B cell (primary cell): ENCODE measurements around the gene LTA4H. TPM values are rescaled to one million over a fixed set of nuclear protein-coding genes. Genes with fewer than 3 reads are reported as not detected.

Experiments used
- ATAC-seq: fragments of 200-7000 bp; cut with Tn5 transposase; one replicate; pipeline ENCODE4 v1.10.0; 2021; ENCODE audit warnings: low read depth, mild to moderate bottlenecking, moderate number of reproducible peaks, moderate library complexity
- CTCF ChIA-PET: fragments of 350-600 bp; sonication (Branson Sonifier 250); formaldehyde crosslinking; loops from one replicate; lab custom pipeline; 2021; ENCODE audit warnings: antibody characterized with exemption, inconsistent platforms; lab: Charles Lee
- POLR2A ChIA-PET: fragments of 350-600 bp; sonication (Branson Sonifier 250); formaldehyde crosslinking; loops from one replicate; lab custom pipeline; 2021; ENCODE audit warnings: antibody characterized with exemption; lab: Charles Lee
- DNase-seq: peaks from one replicate; pipeline ENCODE4 v3.0.0; 2013
- H2AFZ ChIP-seq: 2 replicates; pipeline ENCODE4 v1.6.1; 2012; ENCODE audit warnings: mild to moderate bottlenecking, low read depth, low read length; ENCODE audit not compliant: insufficient read depth, poor library complexity, severe bottlenecking
- H3K27ac ChIP-seq, 2 donors: 1 replicate in 1 of 2; 2 replicates in 1 of 2; pipeline ENCODE4 v1.5.1; 2012 to 2013; ENCODE audit warnings: low read length in 2 of 2, mild to moderate bottlenecking in 2 of 2, moderate library complexity in 1 of 2
- H3K27me3 ChIP-seq, 4 experiments: fragments of 200-600 bp in 1 of 4; sonication (generic) in 1 of 4; replicated peaks in 1 of 4; 1 replicate in 2 of 4; 2 replicates in 2 of 4; pipeline versions ENCODE4 v1.6.1 to v1.7.0; 2013 to 2016; ENCODE audit warnings: low read length in 3 of 4, mild to moderate bottlenecking in 2 of 4, mixed read lengths in 1 of 4, moderate library complexity in 1 of 4; ENCODE audit not compliant: insufficient read depth in 4 of 4, control insufficient read depth in 3 of 4; ENCODE audit errors: control extremely low read depth in 1 of 4
- H3K36me3 ChIP-seq, 2 experiments: replicated peaks in 1 of 2; 1 replicate in 1 of 2; 2 replicates in 1 of 2; pipeline versions ENCODE4 v1.6.1 to v1.7.1; 2013; ENCODE audit warnings: low read length in 1 of 2; ENCODE audit not compliant: insufficient read depth in 2 of 2, control insufficient read depth in 1 of 2; ENCODE audit errors: control extremely low read depth in 1 of 2, extremely low read depth in 1 of 2
- H3K4me1 ChIP-seq, 2 donors: fragments of 200-600 bp in 1 of 2; sonication (generic) in 1 of 2; 1 replicate in 1 of 2; 2 replicates in 1 of 2; pipeline versions ENCODE4 v1.5.1 to v1.6.1; 2013 to 2017; ENCODE audit warnings: low read length in 2 of 2; ENCODE audit not compliant: control insufficient read depth in 2 of 2, insufficient read depth in 2 of 2
- H3K4me2 ChIP-seq: replicated peaks from 2 replicates; pipeline ENCODE3; 2012; ENCODE audit warnings: mild to moderate bottlenecking, low read depth, low read length; ENCODE audit not compliant: poor library complexity, severe bottlenecking
- H3K4me3 ChIP-seq, 5 experiments: fragments of 200-600 bp in 1 of 5; sonication (generic) in 1 of 5; 1 replicate in 3 of 5; 2 replicates in 2 of 5; pipeline versions ENCODE4 v1.5.1 to v1.7.0; 2011 to 2016; ENCODE audit warnings: low read length in 4 of 5, mild to moderate bottlenecking in 4 of 5, low read depth in 2 of 5, control low read depth in 1 of 5, moderate library complexity in 1 of 5; ENCODE audit not compliant: insufficient read depth in 1 of 5; ENCODE audit errors: control extremely low read depth in 1 of 5, extremely low read depth in 1 of 5
- H3K79me2 ChIP-seq: fragments of 200-600 bp; sonication (generic); one replicate; pipeline ENCODE4 v1.6.0; 2016; ENCODE audit warnings: low read length; ENCODE audit not compliant: control insufficient read depth, insufficient read depth
- H3K9ac ChIP-seq: fragments of 200-600 bp; sonication (generic); 2 replicates; pipeline ENCODE4 v1.6.1; 2017; ENCODE audit warnings: mild to moderate bottlenecking, low read length, moderate library complexity
- H3K9me3 ChIP-seq, 3 donors: one replicate each; pipeline versions ENCODE4 v1.6.1 to v1.7.1; 2013; ENCODE audit warnings: low read length in 2 of 3; ENCODE audit not compliant: control insufficient read depth in 2 of 3, insufficient read depth in 1 of 3; ENCODE audit errors: control extremely low read depth in 1 of 3
- H4K20me1 ChIP-seq: 2 replicates; pipeline ENCODE4 v1.6.0; 2012; ENCODE audit warnings: mild to moderate bottlenecking, low read length; ENCODE audit not compliant: insufficient read depth, control insufficient read depth, poor library complexity, severe bottlenecking
- H3K27ac Mint-ChIP-seq: one replicate; pipeline ENCODE4 v1.8.0; 2021; ENCODE audit warnings: mixed read lengths
- H3K27me3 Mint-ChIP-seq: one replicate; pipeline ENCODE4 v1.8.0; 2021; ENCODE audit warnings: mixed read lengths
- H3K4me1 Mint-ChIP-seq: one replicate; pipeline ENCODE4 v1.8.0; 2021; ENCODE audit warnings: mixed read lengths
- H3K4me3 Mint-ChIP-seq: one replicate; pipeline ENCODE4 v1.8.0; 2021; ENCODE audit warnings: mixed read lengths
- H3K9me3 Mint-ChIP-seq: one replicate; pipeline ENCODE4 v1.8.0; 2022; ENCODE audit warnings: mixed read lengths; ENCODE audit not compliant: insufficient read depth
- EZH2 ChIP-seq: IDR thresholded peaks from 2 replicates; pipeline ENCODE4 v1.6.1; 2012; ENCODE audit warnings: borderline replicate concordance, low read depth, mild to moderate bottlenecking, moderate library complexity, low read length; ENCODE audit not compliant: insufficient read depth, poor library complexity, severe bottlenecking
- WGBS: methylation state at CpG from one replicate; pipeline ENCODE4 v1.1.5; 2013; ENCODE audit warnings: missing lambda C conversion rate; ENCODE audit not compliant: insufficient coverage; 5-methylcytosine and 5-hydroxymethylcytosine counted together
- intact Hi-C: fragments of 100-400 bp; cut with micrococcal nuclease; formaldehyde crosslinking; loops from one replicate; pipeline ENCODE4 v1.10.0; 2022
- polyA plus RNA-seq: library from polyadenylated mRNA; depleted of rRNA; stranded (reverse); fragments of >200 nt; gene quantifications from 2 replicates; pipeline ENCODE4 v1.2.3, GENCODE V29; 2012
- total RNA-seq, 2 donors: library from RNA; stranded (reverse); fragments of 120-200 nt in 1 of 2; gene quantifications; 1 replicate in 1 of 2; 2 replicates in 1 of 2; pipeline versions ENCODE4 v1.2.3 to v1.2.4, GENCODE V29; 2013 to 2022
- TF ChIP-seq, protein P1 (sequence below): fragments of 200-600 bp; IDR thresholded peaks from one replicate; pipeline ENCODE4 v1.8.0; 2022; ENCODE audit warnings: antibody characterized with exemption, mild to moderate bottlenecking

Gene LTA4H
- total and polyA plus RNA-seq, 2 donors (not counting 1 experiment from before 2014, with no cell fraction given): 153 to 167 TPM

DNA sequence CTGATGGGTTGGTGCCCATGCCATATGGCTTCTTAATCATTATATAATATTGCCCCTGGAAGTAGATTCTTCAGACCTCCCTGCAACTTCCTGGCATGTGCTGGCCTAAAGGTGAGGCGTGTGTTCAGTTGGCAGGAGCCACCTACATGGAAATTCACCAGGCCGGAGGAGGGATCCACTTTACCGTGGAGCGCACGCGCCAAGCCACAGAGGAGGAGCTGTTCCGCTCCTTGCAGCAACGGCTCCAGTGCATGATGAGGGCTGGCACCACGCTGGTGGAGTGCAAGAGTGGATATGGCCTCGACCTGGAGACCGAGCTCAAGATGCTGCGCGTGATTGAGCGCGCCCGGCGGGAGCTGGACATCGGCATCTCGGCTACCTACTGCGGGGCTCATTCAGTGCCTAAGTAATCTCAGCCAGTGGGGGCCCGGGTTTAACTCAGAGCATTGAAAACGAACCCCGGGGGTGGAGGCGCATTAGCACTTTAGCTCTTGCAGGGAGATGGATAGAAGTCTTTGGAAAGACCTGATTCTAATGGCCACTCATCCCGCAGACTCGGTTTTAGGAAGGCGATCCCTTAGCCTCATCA lies 78.7 kb downstream of the LTA4H start:
- intact Hi-C loops: no loop called here
- ATAC-seq (no peak), DNase-seq (no peak)
- Histone ChIP-seq H3K9ac (no peak overlapping the region), H4K20me1 (no peaks in the 10 kb centered on the region), H3K4me1 (no peaks in the 10 kb centered on the region), H3K4me3 (no peak overlapping the region), H3K27me3 (peaks cover 0 to 4% (median 0%) of the 10 kb centered on the region in 4 experiments), H3K79me2 (no peaks in the 10 kb centered on the region), H3K27ac (no peak overlapping the region), H3K9me3 (no peaks in the 10 kb centered on the region), H3K4me2 (no peak overlapping the region), H3K36me3 (no peaks in the 10 kb centered on the region), H2AFZ (no peak overlapping the region)
- no peak overlapping the region for H3K4me3 Mint-ChIP-seq
- TF ChIP-seq EZH2: no peak
- TF ChIP-seq, protein P1, sequence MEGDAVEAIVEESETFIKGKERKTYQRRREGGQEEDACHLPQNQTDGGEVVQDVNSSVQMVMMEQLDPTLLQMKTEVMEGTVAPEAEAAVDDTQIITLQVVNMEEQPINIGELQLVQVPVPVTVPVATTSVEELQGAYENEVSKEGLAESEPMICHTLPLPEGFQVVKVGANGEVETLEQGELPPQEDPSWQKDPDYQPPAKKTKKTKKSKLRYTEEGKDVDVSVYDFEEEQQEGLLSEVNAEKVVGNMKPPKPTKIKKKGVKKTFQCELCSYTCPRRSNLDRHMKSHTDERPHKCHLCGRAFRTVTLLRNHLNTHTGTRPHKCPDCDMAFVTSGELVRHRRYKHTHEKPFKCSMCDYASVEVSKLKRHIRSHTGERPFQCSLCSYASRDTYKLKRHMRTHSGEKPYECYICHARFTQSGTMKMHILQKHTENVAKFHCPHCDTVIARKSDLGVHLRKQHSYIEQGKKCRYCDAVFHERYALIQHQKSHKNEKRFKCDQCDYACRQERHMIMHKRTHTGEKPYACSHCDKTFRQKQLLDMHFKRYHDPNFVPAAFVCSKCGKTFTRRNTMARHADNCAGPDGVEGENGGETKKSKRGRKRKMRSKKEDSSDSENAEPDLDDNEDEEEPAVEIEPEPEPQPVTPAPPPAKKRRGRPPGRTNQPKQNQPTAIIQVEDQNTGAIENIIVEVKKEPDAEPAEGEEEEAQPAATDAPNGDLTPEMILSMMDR: no peak
- H3K4me1 Mint-ChIP-seq: no peaks in the 10 kb centered on the region
- 95% methylated on average over 27 of the region's 27 CpGs for WGBS
- H3K9me3 Mint-ChIP-seq: no peaks in the 10 kb centered on the region
- CTCF ChIA-PET: interaction anchor here (1.6 kb wide), 1 partner anchor 42 kb away, joined by 4 read pairs; no protein-coding TSS in a partner anchor
- H3K27ac Mint-ChIP-seq: no peak overlapping the region
- POLR2A ChIA-PET: no interaction called here
- peaks cover 16% of the 10 kb centered on the region for H3K27me3 Mint-ChIP-seq

GRCh38 chr12:95955549-95956159 lies 79.7 kb downstream of the LTA4H start:
- no peaks in the 10 kb centered on the region for H3K4me1 ChIP-seq
- ChIA-PET POLR2A (no interaction called here), CTCF (no interaction called here)
- peaks cover 0 to 4% (median 0%) of the 10 kb centered on the region in 4 experiments for H3K27me3 ChIP-seq
- Mint-ChIP-seq H3K9me3 (no peaks in the 10 kb centered on the region), H3K27ac (no peak overlapping the region), H3K4me1 (no peaks in the 10 kb centered on the region), H3K27me3 (peaks cover 15% of the 10 kb centered on the region), H3K4me3 (no peak overlapping the region)
- ATAC-seq: no peak
- H3K79me2 ChIP-seq: no peaks in the 10 kb centered on the region
- no peak overlapping the region for H3K27ac ChIP-seq
- DNase-seq: no peak
- no peak for TF ChIP-seq EZH2
- TF ChIP-seq, protein P1: no peak
- H3K4me3 ChIP-seq: no peak overlapping the region
- H3K9ac ChIP-seq: no peak overlapping the region
- intact Hi-C loops: no loop called here
- no peaks in the 10 kb centered on the region for H3K36me3 ChIP-seq
- WGBS: 86% methylated on average over 5 of the region's 7 CpGs
- H3K4me2 ChIP-seq: no peak overlapping the region
- no peak overlapping the region for H2AFZ ChIP-seq
- no peaks in the 10 kb centered on the region for H3K9me3 ChIP-seq
- no peaks in the 10 kb centered on the region for H4K20me1 ChIP-seq
